AG20443 (cell line): ENCODE data around the gene AP1G2.
"Not testable (repeated sequence)": the region's sequence is repeated elsewhere in the genome, so short reads cannot be mapped to it uniquely, and the experiment has no call there.

Experiments used
- DNase-seq: peaks from one replicate; pipeline ENCODE4 v3.0.0; 2012; ENCODE audit warnings: low spot score, mixed read lengths

The AP1G2 gene

DNA sequence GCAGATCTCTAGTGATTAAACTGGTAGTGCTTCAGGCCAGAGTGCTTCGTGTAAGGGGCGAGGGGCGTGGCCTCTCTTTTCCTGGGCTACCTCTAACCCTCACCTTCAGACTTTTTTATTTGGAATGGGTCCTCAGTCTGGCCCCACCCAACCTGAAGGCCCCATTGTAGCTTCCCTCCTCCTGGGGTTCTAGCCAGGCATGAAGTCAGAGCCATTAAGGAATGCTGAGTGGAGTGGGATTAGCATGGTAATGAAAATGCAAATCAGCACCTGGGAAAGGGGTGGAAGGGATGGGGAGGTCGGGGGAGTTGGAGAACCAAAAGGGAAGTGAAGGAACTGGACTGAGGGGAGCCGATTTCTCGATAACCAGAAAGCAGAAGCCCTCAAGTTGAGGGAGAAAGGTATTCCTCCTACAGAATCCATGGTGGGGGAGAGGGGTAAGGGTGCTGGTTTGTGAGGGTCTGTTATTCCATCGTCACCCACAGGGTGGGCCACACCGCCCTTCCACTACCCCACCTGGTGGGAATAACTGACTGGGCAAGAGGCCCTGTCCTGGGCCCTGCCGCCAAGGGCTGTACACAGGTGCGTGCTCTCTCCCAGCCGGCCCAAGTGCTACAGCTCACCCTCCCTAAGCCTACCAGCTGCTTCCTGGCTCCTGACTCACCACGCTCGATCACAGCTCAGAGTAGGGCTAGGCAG is 30.1 kb downstream of the AP1G2 start:
- DNase-seq = no peak

GRCh38 chr14:23536906-23537305 is 30.7 kb downstream of the AP1G2 start:
- not testable (repeated sequence) for DNase-seq

DNA sequence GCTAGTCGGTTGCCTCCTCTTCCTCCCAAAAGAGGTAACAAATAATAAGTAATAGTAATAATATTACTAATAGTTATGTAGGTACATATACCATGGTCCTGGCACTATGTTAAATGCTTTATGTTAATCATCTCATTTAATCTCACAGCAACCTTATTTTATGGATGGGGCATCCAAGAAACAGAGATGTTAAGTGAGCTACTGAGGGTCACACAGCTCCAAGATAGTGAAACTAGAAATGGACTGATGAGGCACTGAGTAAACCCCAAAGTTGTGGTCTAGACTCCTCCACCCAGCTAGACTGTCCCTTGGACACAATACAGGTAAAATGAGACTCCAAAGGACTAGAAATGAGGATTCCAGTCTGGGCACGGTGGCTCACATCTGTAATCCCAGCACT is 31.1 kb downstream of the AP1G2 start:
- no peak for DNase-seq

DNA sequence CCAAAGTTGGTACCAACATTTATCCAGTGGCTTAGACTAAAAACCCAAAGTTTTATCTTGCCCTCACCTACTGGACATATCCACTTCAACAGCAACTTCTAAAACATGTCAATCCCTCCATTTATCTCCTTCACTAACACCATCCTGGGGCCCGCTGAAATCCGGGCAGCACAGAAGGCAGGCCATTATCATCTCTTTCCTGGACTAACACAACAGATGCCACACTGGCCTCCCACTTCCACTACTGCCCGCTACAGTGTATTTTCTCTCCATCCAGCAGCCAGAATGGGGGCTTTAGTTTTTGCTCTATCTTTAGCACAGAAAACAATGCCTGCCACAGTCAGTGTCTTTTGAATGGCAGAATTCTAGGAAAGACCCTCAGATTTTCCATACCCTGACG is 31.6 kb downstream of the AP1G2 start:
- no peak for DNase-seq

- DNase-seq = no peak
Observed at GRCh38 chr14:23533652-23534435, 33.7 kb downstream of the AP1G2 start.

DNA sequence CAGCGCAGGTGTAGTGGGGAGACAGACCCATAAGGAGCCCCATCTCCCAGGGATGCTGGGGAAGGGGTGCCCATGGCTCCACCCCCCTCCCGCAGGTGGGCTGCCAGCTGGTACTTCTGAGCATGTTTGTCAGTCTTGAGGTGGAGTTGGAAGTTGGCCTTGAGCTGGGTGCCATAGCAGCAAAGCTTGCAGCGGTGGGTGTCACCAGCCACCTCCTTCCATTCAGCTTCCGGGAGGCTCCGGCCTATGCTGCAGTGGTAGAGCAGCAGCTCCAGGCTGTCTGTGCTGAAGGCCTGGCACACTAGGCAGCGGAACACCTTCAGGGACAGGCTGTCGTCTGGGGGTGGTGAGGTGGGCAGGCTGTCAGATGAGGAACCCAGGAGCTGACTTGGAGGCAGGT is 34.9 kb downstream of the AP1G2 start:
- DNase-seq = no peak

DNA sequence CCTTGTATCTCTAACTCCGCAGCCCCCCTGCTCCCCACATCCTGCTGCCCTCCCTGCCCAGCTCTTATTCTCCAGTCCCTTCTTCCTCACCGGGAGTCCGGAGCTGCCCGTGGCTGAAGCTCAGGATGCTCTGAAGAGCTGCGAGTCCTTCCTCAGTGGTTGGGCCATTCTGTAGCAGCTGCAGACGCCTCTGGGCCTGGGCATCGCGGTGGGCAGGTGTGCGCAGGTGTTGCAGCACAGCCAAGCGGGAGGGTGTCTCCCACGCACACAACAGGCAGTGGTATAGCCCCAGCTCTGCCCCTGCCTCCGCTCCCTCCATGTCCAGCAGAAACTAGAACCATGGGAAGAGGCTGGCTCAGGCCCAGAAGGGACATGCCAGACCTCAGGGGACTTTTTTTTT is 36.2 kb downstream of the AP1G2 start:
- no peak for DNase-seq

- no peak for DNase-seq
Observed at GRCh38 chr14:23530375-23531055, 37.1 kb downstream of the AP1G2 start.

- no peak for DNase-seq
Observed at GRCh38 chr14:23529016-23529415, 38.6 kb downstream of the AP1G2 start.

DNA sequence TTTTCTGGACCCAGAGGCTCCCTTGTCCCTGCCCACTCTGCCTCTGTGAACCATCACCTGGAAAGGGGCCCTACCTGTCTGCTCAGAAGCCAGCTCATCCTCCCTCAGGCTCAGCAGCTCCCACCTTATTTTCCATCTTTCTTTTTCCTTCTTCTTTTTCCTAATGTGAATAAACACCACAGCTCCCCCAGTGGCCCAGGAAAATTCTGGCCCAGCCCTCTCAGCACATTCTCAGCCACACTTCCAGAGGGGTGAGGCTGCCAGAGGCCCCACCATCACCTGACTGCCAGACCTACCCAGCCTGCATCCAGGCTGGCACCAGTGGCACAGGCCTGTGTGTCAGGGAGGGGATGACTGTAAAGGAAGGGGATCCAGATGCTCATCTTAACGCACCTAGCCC is 39.0 kb downstream of the AP1G2 start:
- DNase-seq = no peak

DNA sequence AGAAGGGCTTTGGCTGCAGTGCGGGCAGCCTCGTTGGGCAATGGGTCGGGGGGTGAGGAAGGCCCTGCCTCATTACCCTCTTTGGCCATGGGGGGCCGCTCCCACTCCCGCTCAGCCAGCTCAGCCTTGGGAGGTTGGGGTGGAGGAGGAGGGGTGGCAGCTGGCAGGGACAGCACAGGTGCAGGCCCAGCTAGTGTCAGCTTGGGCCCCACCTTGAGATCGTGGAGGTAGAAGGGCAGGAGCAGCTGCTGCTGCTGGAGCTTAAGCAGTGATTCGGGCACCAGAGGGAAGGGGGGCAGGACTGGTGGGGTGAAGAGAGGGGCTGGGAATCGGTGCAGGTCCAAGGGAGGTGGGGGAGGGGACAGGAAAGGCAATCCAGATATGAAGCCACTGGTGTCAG is 42.0 kb downstream of the AP1G2 start:
- DNase-seq = no peak

DNA sequence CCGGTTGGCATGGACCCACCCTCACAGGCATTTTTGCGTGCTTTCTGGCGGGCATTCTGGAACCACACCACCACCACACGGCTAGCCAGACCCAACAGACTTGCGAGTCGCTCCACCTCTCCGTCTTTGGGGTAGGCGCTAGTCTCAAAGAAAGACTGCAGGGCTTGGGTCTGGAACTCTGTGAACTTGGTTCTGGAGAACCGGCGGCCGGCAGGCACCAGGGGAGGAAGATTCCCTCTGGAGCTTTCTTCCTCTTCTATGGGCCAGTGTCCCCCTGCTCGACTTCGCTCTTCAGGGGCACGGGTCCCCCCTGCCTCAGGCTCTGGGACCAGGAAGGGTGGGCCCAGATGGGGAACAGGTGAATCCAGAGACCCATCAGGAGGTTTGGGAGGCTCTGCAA is 42.6 kb downstream of the AP1G2 start:
- no peak for DNase-seq

DNA sequence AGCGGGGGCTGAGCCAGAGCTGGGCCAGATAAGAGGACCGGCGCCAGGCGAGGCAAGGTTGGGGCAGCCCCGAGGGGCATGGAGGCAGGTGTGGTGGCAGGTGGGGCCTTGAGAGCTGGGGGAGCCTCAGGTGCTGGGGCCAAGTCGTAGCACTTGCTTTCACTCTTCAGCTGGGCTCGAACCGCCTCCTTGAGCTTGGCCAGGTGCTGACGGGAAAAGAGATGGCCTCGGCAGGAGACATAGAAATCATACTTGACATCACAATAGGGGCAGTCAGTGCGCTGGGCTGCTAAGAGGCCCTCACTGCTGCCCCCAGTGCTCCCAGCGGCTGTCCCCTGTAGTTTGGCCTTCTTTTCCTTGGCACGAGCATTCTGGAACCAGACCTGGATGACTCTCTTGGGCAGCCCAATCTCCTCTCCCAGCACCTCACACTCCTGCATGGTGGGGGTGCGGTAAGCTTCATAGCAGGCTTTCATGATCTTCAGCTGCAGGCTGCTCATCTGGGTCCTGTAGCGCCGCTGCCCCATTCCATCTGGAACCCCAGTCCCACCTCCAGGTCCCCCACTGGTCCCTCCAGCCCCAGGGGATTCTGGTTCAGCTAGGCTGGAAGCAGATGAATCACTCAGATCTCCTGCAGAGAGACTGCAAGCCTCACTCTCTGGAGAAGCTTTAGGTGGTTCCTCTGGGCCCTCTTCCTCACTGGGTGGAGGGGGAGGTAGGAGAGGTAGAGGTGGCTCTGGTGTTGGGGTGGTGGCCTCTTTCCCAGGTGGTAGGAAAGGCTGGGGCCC is 44.2 kb downstream of the AP1G2 start:
- no peak for DNase-seq

- DNase-seq = no peak
Observed at GRCh38 chr14:23522643-23523198, 44.9 kb downstream of the AP1G2 start.

- no peak for DNase-seq
Observed at GRCh38 chr14:23521785-23522640, 45.6 kb downstream of the AP1G2 start.

GRCh38 chr14:23520899-23521533 is 46.6 kb downstream of the AP1G2 start:
- no peak for DNase-seq

- DNase-seq = no peak
Observed at GRCh38 chr14:23518709-23519108, 48.9 kb downstream of the AP1G2 start.

- DNase-seq = no peak
Observed at GRCh38 chr14:23517650-23518326, 49.8 kb downstream of the AP1G2 start.

- DNase-seq = no peak
Observed at GRCh38 chr14:23514644-23514957, 53.0 kb downstream of the AP1G2 start.
